ENCODE measurements around the gene C16orf74. TPM values are rescaled to one million over a fixed set of nuclear protein-coding genes. Genes with fewer than 3 reads are reported as not detected.

Gene C16orf74
- total and polyA plus RNA-seq, 5 donors from 2014 or later = 5.5 to 41.6 (median 26.2) TPM

GRCh38 chr16:85686912-85687591, 63.8 kb downstream of the C16orf74 start:
- ATAC-seq (ENCODE audit: low read depth in 2 of 2) = no peak
- no peaks in the 10 kb centered on the region for H3K36me3 ChIP-seq (ENCODE audit: control insufficient read depth, insufficient read depth, low read length)
- H3K27me3 Mint-ChIP-seq = peaks cover 14% of the 10 kb centered on the region

GRCh38 chr16:85685251-85685650, 65.6 kb downstream of the C16orf74 start:
- Mint-ChIP-seq H3K4me3 (no peak overlapping the region), H3K27ac (no peak overlapping the region), H3K27me3 (peaks cover under 1% of the 10 kb centered on the region), H3K36me3 (peaks cover 9% of the 10 kb centered on the region), H3K9me3 (no peaks in the 10 kb centered on the region), H3K4me1 (peaks cover 4 to 26% (median 15%) of the 10 kb centered on the region in 4 donors)
- Histone ChIP-seq H3K4me3 (ENCODE audit: low read depth, low read length) (no peak overlapping the region), H3K27ac (ENCODE audit: insufficient read depth, low read length, poor library complexity, severe bottlenecking) (no peak overlapping the region), H3K27me3 (ENCODE audit: control insufficient read depth, insufficient read depth, low read length) (no peaks in the 10 kb centered on the region), H3K4me1 (ENCODE audit: control insufficient read depth, insufficient read depth, low read length, poor library complexity, severe bottlenecking) (peaks cover 19% of the 10 kb centered on the region), H3K9me3 (ENCODE audit: control insufficient read depth in 2 of 2, low read length in 2 of 2) (no peaks in the 10 kb centered on the region), H3K36me3 (ENCODE audit: control insufficient read depth, insufficient read depth, low read length) (peaks cover 3% of the 10 kb centered on the region)
- DNase-seq = no peak
- no peak for ATAC-seq (ENCODE audit: low read depth in 2 of 2)

More at GRCh38 chr16:85686912-85687591, 63.8 kb downstream of the C16orf74 start:
- Mint-ChIP-seq H3K9me3 (no peaks in the 10 kb centered on the region), H3K4me3 (peak overlapping the region; percentile 77 to 87 (median 80)), H3K4me1 (peaks cover 0 to 21% (median 10%) of the 10 kb centered on the region in 4 donors), H3K36me3 (peaks cover 4% of the 10 kb centered on the region), H3K27ac (peak overlapping the region in 2 of 3 donors; percentile 20 to 41)
- no peak overlapping the region for H3K4me3 ChIP-seq (ENCODE audit: low read depth, low read length)
- no peak overlapping the region for H3K27ac ChIP-seq (ENCODE audit: insufficient read depth, low read length, poor library complexity, severe bottlenecking)
- H3K9me3 ChIP-seq (ENCODE audit: control insufficient read depth in 2 of 2, low read length in 2 of 2) = no peaks in the 10 kb centered on the region
- H3K4me1 ChIP-seq (ENCODE audit: control insufficient read depth, insufficient read depth, low read length, poor library complexity, severe bottlenecking) = peaks cover 19% of the 10 kb centered on the region
- H3K27me3 ChIP-seq (ENCODE audit: control insufficient read depth, insufficient read depth, low read length) = peaks cover 5% of the 10 kb centered on the region
- DNase-seq = peak in 2 of 3 donors; percentile 13 to 48

GRCh38 chr16:85683363-85683762, 67.5 kb downstream of the C16orf74 start:
- Histone ChIP-seq H3K4me3 (ENCODE audit: low read depth, low read length) (no peak overlapping the region), H3K4me1 (ENCODE audit: control insufficient read depth, insufficient read depth, low read length, poor library complexity, severe bottlenecking) (peaks cover 13% of the 10 kb centered on the region), H3K36me3 (ENCODE audit: control insufficient read depth, insufficient read depth, low read length) (peaks cover 3% of the 10 kb centered on the region), H3K9me3 (ENCODE audit: control insufficient read depth in 2 of 2, low read length in 2 of 2) (no peaks in the 10 kb centered on the region), H3K27ac (ENCODE audit: insufficient read depth, low read length, poor library complexity, severe bottlenecking) (no peak overlapping the region), H3K27me3 (ENCODE audit: control insufficient read depth, insufficient read depth, low read length) (no peaks in the 10 kb centered on the region)
- Mint-ChIP-seq H3K27me3 (no peaks in the 10 kb centered on the region), H3K4me1 (peaks cover 4 to 26% (median 15%) of the 10 kb centered on the region in 4 donors), H3K27ac (peak overlapping the region in 1 of 3 donors; percentile 67), H3K4me3 (peak overlapping the region in 2 of 4 donors; percentile 7 to 8), H3K36me3 (peaks cover 15% of the 10 kb centered on the region), H3K9me3 (no peaks in the 10 kb centered on the region)
- no peak for DNase-seq
- ATAC-seq (ENCODE audit: low read depth in 2 of 2) = no peak

GRCh38 chr16:85682516-85682915, 68.4 kb downstream of the C16orf74 start:
- Mint-ChIP-seq H3K27me3 (no peaks in the 10 kb centered on the region), H3K9me3 (no peaks in the 10 kb centered on the region), H3K4me3 (peak overlapping the region in 1 of 4 donors; percentile 8), H3K27ac (peak overlapping the region in 1 of 3 donors; percentile 69), H3K4me1 (peaks cover 4 to 20% (median 12%) of the 10 kb centered on the region in 4 donors), H3K36me3 (peaks cover 15% of the 10 kb centered on the region)
- Histone ChIP-seq H3K36me3 (ENCODE audit: control insufficient read depth, insufficient read depth, low read length) (peaks cover 10% of the 10 kb centered on the region), H3K4me3 (ENCODE audit: low read depth, low read length) (no peak overlapping the region), H3K4me1 (ENCODE audit: control insufficient read depth, insufficient read depth, low read length, poor library complexity, severe bottlenecking) (peaks cover 7% of the 10 kb centered on the region), H3K9me3 (ENCODE audit: control insufficient read depth in 2 of 2, low read length in 2 of 2) (no peaks in the 10 kb centered on the region), H3K27ac (ENCODE audit: insufficient read depth, low read length, poor library complexity, severe bottlenecking) (no peak overlapping the region), H3K27me3 (ENCODE audit: control insufficient read depth, insufficient read depth, low read length) (no peaks in the 10 kb centered on the region)
- ATAC-seq (ENCODE audit: low read depth in 2 of 2) (no peak), DNase-seq (no peak)

DNA sequence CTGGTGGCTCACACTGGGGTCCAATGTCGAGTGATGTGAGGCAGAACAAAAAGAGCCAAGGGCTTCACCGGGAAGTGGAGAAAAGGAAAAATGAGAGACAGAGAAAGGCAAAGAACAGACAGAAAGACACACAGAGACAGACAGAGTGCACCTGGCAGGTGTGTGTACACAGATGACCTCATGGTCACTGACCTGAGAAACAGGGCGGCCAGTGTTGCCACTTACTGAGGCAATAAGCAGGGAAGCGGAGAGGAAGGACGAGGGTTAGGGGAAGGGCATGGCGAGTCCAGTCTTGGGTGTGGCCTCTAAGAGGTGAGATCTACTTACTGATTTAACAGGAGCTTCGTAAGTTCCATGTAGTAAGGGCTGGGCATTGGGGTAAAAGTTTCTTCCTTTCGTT, 69.6 kb downstream of the C16orf74 start:
- no peak overlapping the region for H3K4me3 Mint-ChIP-seq
- ATAC-seq (ENCODE audit: low read depth in 2 of 2) = no peak
- Histone ChIP-seq H3K4me3 (ENCODE audit: low read depth, low read length) (no peak overlapping the region), H3K27ac (ENCODE audit: insufficient read depth, low read length, poor library complexity, severe bottlenecking) (no peak overlapping the region), H3K36me3 (ENCODE audit: control insufficient read depth, insufficient read depth, low read length) (peaks cover 10% of the 10 kb centered on the region), H3K4me1 (ENCODE audit: control insufficient read depth, insufficient read depth, low read length, poor library complexity, severe bottlenecking) (no peaks in the 10 kb centered on the region), H3K27me3 (ENCODE audit: control insufficient read depth, insufficient read depth, low read length) (no peaks in the 10 kb centered on the region), H3K9me3 (ENCODE audit: control insufficient read depth in 2 of 2, low read length in 2 of 2) (no peaks in the 10 kb centered on the region)
- H3K27me3 Mint-ChIP-seq = no peaks in the 10 kb centered on the region
- no peaks in the 10 kb centered on the region for H3K9me3 Mint-ChIP-seq
- DNase-seq = no peak
- peaks cover 15% of the 10 kb centered on the region for H3K36me3 Mint-ChIP-seq
- peak overlapping the region; percentile 6 to 85 (median 8) for H3K27ac Mint-ChIP-seq
- peaks cover 4 to 12% (median 8%) of the 10 kb centered on the region in 4 donors for H3K4me1 Mint-ChIP-seq

- DNase-seq (peak in 1 of 3 donors; percentile 37), ATAC-seq (ENCODE audit: low read depth in 2 of 2) (peak in 1 of 2 donors; percentile 28)
- Mint-ChIP-seq H3K9me3 (no peaks in the 10 kb centered on the region), H3K27me3 (no peaks in the 10 kb centered on the region), H3K4me1 (peaks cover 4 to 12% (median 8%) of the 10 kb centered on the region in 4 donors), H3K4me3 (peak overlapping the region; percentile 1 to 65 (median 32)), H3K27ac (peak overlapping the region in 2 of 3 donors; percentile 8 to 75), H3K36me3 (peaks cover 15% of the 10 kb centered on the region)
- Histone ChIP-seq H3K9me3 (ENCODE audit: control insufficient read depth in 2 of 2, low read length in 2 of 2) (no peaks in the 10 kb centered on the region), H3K4me3 (ENCODE audit: low read depth, low read length) (peak overlapping the region; percentile 48), H3K27me3 (ENCODE audit: control insufficient read depth, insufficient read depth, low read length) (no peaks in the 10 kb centered on the region), H3K27ac (ENCODE audit: insufficient read depth, low read length, poor library complexity, severe bottlenecking) (no peak overlapping the region), H3K36me3 (ENCODE audit: control insufficient read depth, insufficient read depth, low read length) (peaks cover 10% of the 10 kb centered on the region), H3K4me1 (ENCODE audit: control insufficient read depth, insufficient read depth, low read length, poor library complexity, severe bottlenecking) (no peaks in the 10 kb centered on the region)
Measured at GRCh38 chr16:85680352-85680944, 70.4 kb downstream of the C16orf74 start.

- H3K36me3 Mint-ChIP-seq = peaks cover 19% of the 10 kb centered on the region
- peak overlapping the region; percentile 68 to 75 (median 74) for H3K27ac Mint-ChIP-seq
- H3K27me3 Mint-ChIP-seq = no peaks in the 10 kb centered on the region
Measured at GRCh38 chr16:85679870-85680269, 71.0 kb downstream of the C16orf74 start.

More at GRCh38 chr16:85679870-85680269, 71.0 kb downstream of the C16orf74 start:
- no peak for ATAC-seq (ENCODE audit: low read depth in 2 of 2)
- Mint-ChIP-seq H3K4me3 (peak overlapping the region in 1 of 4 donors; percentile 15), H3K4me1 (peaks cover 4 to 12% (median 9%) of the 10 kb centered on the region in 4 donors), H3K9me3 (no peaks in the 10 kb centered on the region)
- H3K9me3 ChIP-seq (ENCODE audit: control insufficient read depth in 2 of 2, low read length in 2 of 2) = no peaks in the 10 kb centered on the region
- DNase-seq = no peak
- no peak overlapping the region for H3K27ac ChIP-seq (ENCODE audit: insufficient read depth, low read length, poor library complexity, severe bottlenecking)
- H3K4me3 ChIP-seq (ENCODE audit: low read depth, low read length) = no peak overlapping the region
- no peaks in the 10 kb centered on the region for H3K27me3 ChIP-seq (ENCODE audit: control insufficient read depth, insufficient read depth, low read length)
- H3K4me1 ChIP-seq (ENCODE audit: control insufficient read depth, insufficient read depth, low read length, poor library complexity, severe bottlenecking) = no peaks in the 10 kb centered on the region
- H3K36me3 ChIP-seq (ENCODE audit: control insufficient read depth, insufficient read depth, low read length) = peaks cover 11% of the 10 kb centered on the region

Measured in CD4-positive, CD25-positive, alpha-beta regulatory T cell (primary cell).